ENCODE data around the gene U2AF1L4.

GRCh38 chr19:35748106-35749020, 3.1 kb upstream of the U2AF1L4 start, which contains the start of gene LIN37:
- peak in 2 of 3 experiments; percentile 10 to 12 for TF ChIP-seq CTCF (IDR thresholded peaks at IDR 0.05)
- TF ChIP-seq POLR2A (IDR thresholded peaks at IDR 0.05): peak; percentile 71 to 90
